ENCODE measurements around the gene TPRA1.

DNA sequence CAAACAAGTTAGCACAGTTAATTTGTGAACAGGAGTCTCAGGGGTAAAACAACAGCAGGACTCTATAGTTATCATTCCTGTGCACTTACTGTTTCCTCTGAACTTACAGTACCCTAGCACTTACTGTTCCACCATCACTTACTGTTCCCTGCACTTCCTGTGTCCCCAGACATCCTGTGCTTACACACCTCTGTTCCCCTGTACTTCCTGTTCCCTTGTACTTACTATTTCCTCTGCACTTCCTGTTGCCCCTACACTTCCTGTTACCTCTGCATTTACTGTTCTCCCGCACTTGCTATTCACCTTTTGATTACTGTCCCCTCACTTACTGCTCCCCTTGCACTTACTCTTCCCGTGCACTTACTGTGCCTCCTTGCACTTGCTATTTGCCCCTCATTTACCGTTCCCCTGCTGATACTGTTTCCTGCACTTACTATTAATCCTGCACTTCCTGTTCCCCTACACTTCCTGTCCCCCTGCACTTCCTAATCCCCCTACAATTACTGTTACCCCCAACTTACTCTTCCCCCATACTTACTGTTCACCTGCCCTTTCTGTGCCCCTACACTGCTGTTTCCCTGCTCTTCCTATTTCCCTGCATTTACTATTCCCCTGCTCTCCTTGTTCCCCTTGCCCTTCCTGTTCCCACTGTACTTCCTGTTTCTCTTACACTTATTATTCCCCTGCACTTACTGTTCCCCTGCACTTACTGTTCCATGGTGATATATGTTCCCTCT lies 30.3 kb downstream of the TPRA1 start:
- TF ChIP-seq POLR2A (IDR thresholded peaks at IDR 0.05; ENCODE audit: low read length): no peak
- TF ChIP-seq, protein P1, sequence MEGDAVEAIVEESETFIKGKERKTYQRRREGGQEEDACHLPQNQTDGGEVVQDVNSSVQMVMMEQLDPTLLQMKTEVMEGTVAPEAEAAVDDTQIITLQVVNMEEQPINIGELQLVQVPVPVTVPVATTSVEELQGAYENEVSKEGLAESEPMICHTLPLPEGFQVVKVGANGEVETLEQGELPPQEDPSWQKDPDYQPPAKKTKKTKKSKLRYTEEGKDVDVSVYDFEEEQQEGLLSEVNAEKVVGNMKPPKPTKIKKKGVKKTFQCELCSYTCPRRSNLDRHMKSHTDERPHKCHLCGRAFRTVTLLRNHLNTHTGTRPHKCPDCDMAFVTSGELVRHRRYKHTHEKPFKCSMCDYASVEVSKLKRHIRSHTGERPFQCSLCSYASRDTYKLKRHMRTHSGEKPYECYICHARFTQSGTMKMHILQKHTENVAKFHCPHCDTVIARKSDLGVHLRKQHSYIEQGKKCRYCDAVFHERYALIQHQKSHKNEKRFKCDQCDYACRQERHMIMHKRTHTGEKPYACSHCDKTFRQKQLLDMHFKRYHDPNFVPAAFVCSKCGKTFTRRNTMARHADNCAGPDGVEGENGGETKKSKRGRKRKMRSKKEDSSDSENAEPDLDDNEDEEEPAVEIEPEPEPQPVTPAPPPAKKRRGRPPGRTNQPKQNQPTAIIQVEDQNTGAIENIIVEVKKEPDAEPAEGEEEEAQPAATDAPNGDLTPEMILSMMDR (IDR thresholded peaks at IDR 0.05): no peak
- TF ChIP-seq, protein P2, sequence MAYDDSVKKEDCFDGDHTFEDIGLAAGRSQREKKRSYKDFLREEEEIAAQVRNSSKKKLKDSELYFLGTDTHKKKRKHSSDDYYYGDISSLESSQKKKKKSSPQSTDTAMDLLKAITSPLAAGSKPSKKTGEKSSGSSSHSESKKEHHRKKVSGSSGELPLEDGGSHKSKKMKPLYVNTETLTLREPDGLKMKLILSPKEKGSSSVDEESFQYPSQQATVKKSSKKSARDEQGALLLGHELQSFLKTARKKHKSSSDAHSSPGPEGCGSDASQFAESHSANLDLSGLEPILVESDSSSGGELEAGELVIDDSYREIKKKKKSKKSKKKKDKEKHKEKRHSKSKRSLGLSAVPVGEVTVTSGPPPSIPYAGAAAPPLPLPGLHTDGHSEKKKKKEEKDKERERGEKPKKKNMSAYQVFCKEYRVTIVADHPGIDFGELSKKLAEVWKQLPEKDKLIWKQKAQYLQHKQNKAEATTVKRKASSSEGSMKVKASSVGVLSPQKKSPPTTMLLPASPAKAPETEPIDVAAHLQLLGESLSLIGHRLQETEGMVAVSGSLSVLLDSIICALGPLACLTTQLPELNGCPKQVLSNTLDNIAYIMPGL (CRISPR knock-in tag; IDR thresholded peaks at IDR 0.05; ENCODE audit: borderline replicate concordance): no peak
- TF ChIP-seq, protein P3, sequence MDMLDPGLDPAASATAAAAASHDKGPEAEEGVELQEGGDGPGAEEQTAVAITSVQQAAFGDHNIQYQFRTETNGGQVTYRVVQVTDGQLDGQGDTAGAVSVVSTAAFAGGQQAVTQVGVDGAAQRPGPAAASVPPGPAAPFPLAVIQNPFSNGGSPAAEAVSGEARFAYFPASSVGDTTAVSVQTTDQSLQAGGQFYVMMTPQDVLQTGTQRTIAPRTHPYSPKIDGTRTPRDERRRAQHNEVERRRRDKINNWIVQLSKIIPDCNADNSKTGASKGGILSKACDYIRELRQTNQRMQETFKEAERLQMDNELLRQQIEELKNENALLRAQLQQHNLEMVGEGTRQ (IDR thresholded peaks at IDR 0.05): no peak
- TF ChIP-seq, protein P4, sequence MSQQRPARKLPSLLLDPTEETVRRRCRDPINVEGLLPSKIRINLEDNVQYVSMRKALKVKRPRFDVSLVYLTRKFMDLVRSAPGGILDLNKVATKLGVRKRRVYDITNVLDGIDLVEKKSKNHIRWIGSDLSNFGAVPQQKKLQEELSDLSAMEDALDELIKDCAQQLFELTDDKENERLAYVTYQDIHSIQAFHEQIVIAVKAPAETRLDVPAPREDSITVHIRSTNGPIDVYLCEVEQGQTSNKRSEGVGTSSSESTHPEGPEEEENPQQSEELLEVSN (IDR thresholded peaks at IDR 0.05; ENCODE audit: borderline replicate concordance, low read depth): no peak
- TF ChIP-seq RAD21 (conservative IDR thresholded peaks at IDR 0.05 in 1 of 2, IDR thresholded peaks at IDR 0.05 in 1 of 2): no peak
- no peak for TF ChIP-seq EP300 (IDR thresholded peaks at IDR 0.05)
- TF ChIP-seq, protein P5, sequence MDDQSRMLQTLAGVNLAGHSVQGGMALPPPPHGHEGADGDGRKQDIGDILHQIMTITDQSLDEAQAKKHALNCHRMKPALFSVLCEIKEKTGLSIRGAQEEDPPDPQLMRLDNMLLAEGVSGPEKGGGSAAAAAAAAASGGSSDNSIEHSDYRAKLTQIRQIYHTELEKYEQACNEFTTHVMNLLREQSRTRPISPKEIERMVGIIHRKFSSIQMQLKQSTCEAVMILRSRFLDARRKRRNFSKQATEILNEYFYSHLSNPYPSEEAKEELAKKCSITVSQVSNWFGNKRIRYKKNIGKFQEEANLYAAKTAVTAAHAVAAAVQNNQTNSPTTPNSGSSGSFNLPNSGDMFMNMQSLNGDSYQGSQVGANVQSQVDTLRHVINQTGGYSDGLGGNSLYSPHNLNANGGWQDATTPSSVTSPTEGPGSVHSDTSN (IDR thresholded peaks at IDR 0.05): no peak
- TF ChIP-seq, protein P6, sequence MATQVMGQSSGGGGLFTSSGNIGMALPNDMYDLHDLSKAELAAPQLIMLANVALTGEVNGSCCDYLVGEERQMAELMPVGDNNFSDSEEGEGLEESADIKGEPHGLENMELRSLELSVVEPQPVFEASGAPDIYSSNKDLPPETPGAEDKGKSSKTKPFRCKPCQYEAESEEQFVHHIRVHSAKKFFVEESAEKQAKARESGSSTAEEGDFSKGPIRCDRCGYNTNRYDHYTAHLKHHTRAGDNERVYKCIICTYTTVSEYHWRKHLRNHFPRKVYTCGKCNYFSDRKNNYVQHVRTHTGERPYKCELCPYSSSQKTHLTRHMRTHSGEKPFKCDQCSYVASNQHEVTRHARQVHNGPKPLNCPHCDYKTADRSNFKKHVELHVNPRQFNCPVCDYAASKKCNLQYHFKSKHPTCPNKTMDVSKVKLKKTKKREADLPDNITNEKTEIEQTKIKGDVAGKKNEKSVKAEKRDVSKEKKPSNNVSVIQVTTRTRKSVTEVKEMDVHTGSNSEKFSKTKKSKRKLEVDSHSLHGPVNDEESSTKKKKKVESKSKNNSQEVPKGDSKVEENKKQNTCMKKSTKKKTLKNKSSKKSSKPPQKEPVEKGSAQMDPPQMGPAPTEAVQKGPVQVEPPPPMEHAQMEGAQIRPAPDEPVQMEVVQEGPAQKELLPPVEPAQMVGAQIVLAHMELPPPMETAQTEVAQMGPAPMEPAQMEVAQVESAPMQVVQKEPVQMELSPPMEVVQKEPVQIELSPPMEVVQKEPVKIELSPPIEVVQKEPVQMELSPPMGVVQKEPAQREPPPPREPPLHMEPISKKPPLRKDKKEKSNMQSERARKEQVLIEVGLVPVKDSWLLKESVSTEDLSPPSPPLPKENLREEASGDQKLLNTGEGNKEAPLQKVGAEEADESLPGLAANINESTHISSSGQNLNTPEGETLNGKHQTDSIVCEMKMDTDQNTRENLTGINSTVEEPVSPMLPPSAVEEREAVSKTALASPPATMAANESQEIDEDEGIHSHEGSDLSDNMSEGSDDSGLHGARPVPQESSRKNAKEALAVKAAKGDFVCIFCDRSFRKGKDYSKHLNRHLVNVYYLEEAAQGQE (IDR thresholded peaks at IDR 0.05): no peak
- TF ChIP-seq MAFK (IDR thresholded peaks at IDR 0.05; ENCODE audit: partially characterized antibody): no peak
- TF ChIP-seq RCOR1 (IDR thresholded peaks at IDR 0.05; ENCODE audit: low read depth, low read length): no peak
- no peak for TF ChIP-seq CEBPB (IDR thresholded peaks at IDR 0.05)
- no peak for TF ChIP-seq CHD2 (IDR thresholded peaks at IDR 0.05; ENCODE audit: low read length, partially characterized antibody)

Measured in A549 (cell line).